GM12892 (cell line): Measurements from ENCODE around the gene TEX51.

Experiments used
- POLR2A ChIP-seq: IDR thresholded peaks from 2 replicates; pipeline ENCODE4 v1.6.1; 2011; ENCODE audit warnings: low read depth, low read length, control low read depth
- POLR2AphosphoS5 ChIP-seq: IDR thresholded peaks from 2 replicates; pipeline ENCODE4 v1.6.1; 2011; ENCODE audit warnings: low read depth, low read length, control low read depth

DNA sequence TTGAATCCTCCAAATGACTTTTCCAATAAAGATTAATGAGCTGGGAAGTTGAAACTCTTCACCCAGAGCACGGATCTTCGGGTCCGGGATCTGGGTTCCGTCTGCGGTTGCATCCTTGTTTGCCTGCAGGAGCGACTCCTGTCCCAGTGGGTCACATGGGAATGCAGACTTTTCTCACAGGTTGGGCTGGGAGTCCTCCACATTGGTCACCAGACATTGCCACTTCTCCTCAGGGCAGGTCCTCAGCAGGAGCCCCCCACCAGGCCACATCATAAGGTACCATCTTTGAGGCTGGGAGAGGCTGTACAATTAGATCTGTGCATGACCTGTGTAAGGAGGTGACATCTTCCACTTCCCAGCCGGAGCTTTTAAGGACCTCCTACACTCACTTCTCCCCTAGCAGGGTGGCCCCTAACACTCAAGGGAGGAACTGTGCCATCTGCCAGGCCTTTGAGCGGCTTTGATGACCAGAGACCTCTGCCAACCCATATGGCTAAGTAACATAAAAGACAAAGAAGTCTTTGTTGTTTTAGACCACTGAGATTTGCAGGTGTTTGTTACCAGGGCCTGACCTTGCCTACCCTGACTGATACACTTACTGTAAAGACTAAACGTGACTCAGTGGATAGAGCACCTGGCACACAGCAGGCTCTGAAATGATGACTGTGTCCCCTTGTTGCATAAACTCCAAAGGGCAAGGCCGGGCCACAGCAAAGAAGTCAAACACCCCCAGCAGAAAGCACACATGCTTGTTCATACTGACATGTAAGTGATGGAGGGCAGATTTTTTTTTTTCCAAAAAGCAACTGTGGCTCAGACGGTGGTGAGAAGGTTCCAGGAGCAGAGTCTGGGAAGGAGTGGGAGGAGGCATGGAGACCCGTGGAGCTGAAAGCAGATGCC lies 7.9 kb upstream of the TEX51 start:
- TF ChIP-seq POLR2A (no peak), POLR2AphosphoS5 (no peak)
